ENCODE measurements around the gene RSPH9. TPM values are rescaled to one million over a fixed set of nuclear protein-coding genes. Genes with fewer than 3 reads are reported as not detected.

RSPH9 gene
- total and polyA plus RNA-seq, 8 donors: 0.32 to 5.6 (median 3.3) TPM

GRCh38 chr6:43623880-43624785 is 20.7 kb upstream of the RSPH9 start:
- Histone ChIP-seq H3K4me3 (no peak overlapping the region), H3K27me3 (no peaks in the 10 kb centered on the region), H3K36me3 (peaks cover 5 to 71% of the 10 kb centered on the region in 2 donors), H3K4me1 (peaks cover 7 to 27% of the 10 kb centered on the region in 2 donors), H3K9me3 (no peaks in the 10 kb centered on the region), H3K27ac (no peak overlapping the region)
- no peak for DNase-seq
- no peak for ATAC-seq
- intact Hi-C loops (cut with DNase I): no loop called here
- no peak for TF ChIP-seq CTCF (IDR thresholded peaks at IDR 0.05)

- H3K4me3 ChIP-seq: no peak overlapping the region
- H3K36me3 ChIP-seq: peaks cover 5 to 64% of the 10 kb centered on the region in 2 donors
- TF ChIP-seq CTCF (IDR thresholded peaks at IDR 0.05): no peak
- peaks cover 7 to 27% of the 10 kb centered on the region in 2 donors for H3K4me1 ChIP-seq
- no peaks in the 10 kb centered on the region for H3K27me3 ChIP-seq
- ATAC-seq (no peak), DNase-seq (no peak)
- H3K27ac ChIP-seq: no peak overlapping the region
- intact Hi-C loops (cut with DNase I): no loop called here
- no peaks in the 10 kb centered on the region for H3K9me3 ChIP-seq
Observed at GRCh38 chr6:43624786-43625288, 20.0 kb upstream of the RSPH9 start.

GRCh38 chr6:43625393-43625992 is 19.3 kb upstream of the RSPH9 start:
- ATAC-seq (no peak), DNase-seq (no peak)
- no peak for TF ChIP-seq CTCF (IDR thresholded peaks at IDR 0.05)
- Histone ChIP-seq H3K9me3 (no peaks in the 10 kb centered on the region), H3K36me3 (peaks cover 5 to 57% of the 10 kb centered on the region in 2 donors), H3K27me3 (no peaks in the 10 kb centered on the region), H3K27ac (no peak overlapping the region), H3K4me3 (no peak overlapping the region), H3K4me1 (peaks cover 7 to 33% of the 10 kb centered on the region in 2 donors)
- intact Hi-C loops (cut with DNase I): no loop called here

- intact Hi-C loops (cut with DNase I): no loop called here
- peaks cover 7 to 40% of the 10 kb centered on the region in 2 donors for H3K4me1 ChIP-seq
- peaks cover 5 to 40% of the 10 kb centered on the region in 2 donors for H3K36me3 ChIP-seq
- peak overlapping the region in 1 of 2 donors; percentile 91 for H3K4me3 ChIP-seq
- peak in 3 of 4 donors; percentile 7 to 87 (median 72) for DNase-seq
- TF ChIP-seq CTCF (IDR thresholded peaks at IDR 0.05): no peak
- ATAC-seq: peak; percentile 13
- no peaks in the 10 kb centered on the region for H3K9me3 ChIP-seq
- peak overlapping the region; percentile 81 to 96 for H3K27ac ChIP-seq
- no peaks in the 10 kb centered on the region for H3K27me3 ChIP-seq
Observed at GRCh38 chr6:43627008-43627825, 17.6 kb upstream of the RSPH9 start.
